Measurements from ENCODE around the gene NKIRAS1.
"Not testable (repeated sequence)": the region's sequence is repeated elsewhere in the genome, so short reads cannot be mapped to it uniquely, and the experiment has no call there.

NKIRAS1 gene

DNA sequence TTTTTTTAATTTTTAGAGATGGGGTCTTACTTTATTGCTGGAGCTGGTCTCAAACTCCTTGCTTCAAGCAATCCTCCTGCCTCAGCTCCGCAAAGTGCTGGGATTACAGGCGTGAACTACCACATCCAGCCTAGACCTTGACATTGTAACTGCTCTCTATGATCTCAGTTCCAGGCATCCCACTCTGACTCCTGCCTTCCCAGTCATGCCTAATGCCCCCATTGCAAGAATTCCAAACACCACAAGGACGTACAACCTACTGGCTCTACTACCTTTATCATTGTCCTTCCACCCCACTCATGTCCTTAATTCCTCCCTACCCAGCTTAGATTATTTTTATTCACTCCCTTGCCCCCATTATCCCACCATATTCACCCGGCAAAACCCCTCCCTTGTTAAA, 21.6 kb downstream of the NKIRAS1 start:
- DNase-seq: no peak

DNA sequence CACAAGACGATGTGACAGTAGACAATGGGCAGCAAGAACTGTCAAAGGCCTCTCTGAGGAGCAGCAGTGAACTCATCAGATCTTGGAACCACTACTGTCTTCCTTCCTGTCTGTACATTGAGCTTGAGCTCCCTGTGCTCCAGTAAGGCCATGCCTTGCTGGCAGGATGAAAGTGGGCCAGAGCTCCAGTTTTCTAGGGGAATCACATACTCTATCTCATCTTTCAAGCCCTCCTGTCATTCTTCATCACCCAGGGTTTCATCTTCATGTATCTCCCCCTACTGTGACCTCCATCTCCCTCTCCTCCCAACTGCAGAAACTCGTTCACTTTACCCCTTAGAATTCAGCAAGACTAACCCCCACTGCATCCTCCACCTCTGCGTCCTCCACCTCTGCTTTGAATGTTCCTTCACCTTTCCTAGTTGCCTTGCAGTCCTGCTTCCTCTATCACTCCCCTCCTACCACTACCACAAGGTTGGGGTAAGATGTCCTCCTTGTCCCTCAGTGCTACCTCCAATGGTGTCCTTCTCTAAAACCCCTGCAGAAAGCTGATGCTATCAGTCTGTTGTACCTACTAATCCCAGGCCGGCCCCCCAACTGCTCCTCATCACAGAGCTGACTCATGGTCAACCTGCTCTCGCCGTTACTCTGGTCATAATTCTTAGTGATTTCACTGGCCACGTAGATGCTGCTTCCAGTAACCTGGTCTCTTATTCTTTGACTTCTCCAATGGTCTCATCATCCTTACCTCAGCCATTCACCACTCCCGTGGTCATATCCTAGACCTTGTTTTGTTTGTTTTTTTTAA, 22.3 kb downstream of the NKIRAS1 start:
- no peak for DNase-seq

- DNase-seq: no peak
Measured at GRCh38 chr3:23889950-23890349, 26.8 kb downstream of the NKIRAS1 start.

- DNase-seq: no peak
Measured at GRCh38 chr3:23889386-23889785, 27.4 kb downstream of the NKIRAS1 start.

GRCh38 chr3:23888617-23889228, 28.1 kb downstream of the NKIRAS1 start:
- no peak for DNase-seq

DNA sequence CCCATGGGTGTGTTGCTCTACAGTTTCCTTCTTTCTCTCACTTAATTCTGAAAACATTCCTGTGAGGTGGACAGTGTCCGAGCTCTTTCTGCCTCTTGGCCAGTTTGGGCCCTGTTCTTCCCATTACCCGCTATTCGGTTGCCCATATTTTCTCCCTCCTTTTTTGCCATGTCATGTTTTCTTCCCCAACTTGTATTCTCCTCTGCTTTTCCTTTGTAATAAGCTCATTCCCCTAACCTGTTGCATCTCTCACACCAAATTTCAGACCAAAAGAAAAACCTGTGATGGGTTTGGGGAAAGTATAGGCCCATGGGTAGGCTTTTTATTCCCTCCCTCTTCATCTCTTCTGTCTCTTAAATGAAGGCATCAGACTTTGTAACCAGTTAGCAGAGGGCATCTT, 30.5 kb downstream of the NKIRAS1 start:
- DNase-seq: no peak

GRCh38 chr3:23885210-23885609, 31.6 kb downstream of the NKIRAS1 start:
- DNase-seq: no peak

- DNase-seq: no peak
Measured at GRCh38 chr3:23884481-23884880, 32.3 kb downstream of the NKIRAS1 start.

- no peak for DNase-seq
Measured at GRCh38 chr3:23882487-23882918, 34.3 kb downstream of the NKIRAS1 start.

- DNase-seq: not testable (repeated sequence)
Measured at GRCh38 chr3:23881993-23882392, 34.8 kb downstream of the NKIRAS1 start.

DNA sequence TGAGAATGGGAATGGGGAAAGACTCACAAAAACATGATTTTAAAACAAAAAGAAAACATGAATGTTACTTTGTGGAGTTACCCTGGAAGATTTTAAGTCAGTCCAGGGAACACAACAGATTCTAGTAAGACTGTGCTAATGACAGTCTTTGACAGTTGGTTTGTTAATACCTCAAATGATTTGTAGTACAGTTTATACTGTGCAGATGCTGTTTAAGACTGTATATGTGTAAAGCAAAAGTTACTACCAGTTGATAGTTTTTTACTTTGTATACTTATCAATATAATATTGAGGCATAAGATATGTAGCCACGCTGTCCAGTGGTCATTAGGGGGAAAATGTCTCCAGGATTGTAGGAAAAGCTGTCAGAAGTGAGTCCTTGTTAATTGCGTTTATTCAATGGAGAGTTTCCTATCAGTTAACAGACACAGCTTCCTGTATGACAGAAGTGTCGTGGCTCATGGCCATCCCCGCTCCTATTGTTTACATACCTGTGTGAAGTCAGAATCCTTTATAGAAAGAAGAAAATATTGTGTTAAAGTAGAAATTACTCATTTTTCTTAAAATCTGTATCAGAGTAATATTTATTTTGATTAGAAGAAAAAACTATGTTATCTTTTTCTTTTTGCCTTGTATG, 36.0 kb downstream of the NKIRAS1 start:
- DNase-seq: no peak

DNA sequence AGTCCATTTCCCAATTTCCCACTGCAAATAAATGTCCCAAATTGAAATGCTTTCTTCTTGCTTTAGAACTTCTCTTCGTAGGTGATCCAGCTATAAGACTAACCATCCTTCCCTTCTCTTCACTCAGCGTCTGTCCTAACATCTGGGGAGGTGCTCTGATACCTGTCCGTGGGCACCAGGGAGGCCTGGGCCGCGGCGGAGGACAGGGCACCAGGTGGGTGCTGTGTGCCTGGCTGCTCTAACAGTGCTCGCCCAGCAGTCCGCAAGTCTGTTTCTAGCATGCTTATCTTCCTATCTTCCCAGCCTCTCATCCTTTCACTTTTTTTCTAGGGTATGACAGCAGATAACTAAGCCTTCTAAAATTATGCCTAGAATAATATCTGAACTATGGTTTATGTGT, 37.3 kb downstream of the NKIRAS1 start:
- DNase-seq: no peak

DNA sequence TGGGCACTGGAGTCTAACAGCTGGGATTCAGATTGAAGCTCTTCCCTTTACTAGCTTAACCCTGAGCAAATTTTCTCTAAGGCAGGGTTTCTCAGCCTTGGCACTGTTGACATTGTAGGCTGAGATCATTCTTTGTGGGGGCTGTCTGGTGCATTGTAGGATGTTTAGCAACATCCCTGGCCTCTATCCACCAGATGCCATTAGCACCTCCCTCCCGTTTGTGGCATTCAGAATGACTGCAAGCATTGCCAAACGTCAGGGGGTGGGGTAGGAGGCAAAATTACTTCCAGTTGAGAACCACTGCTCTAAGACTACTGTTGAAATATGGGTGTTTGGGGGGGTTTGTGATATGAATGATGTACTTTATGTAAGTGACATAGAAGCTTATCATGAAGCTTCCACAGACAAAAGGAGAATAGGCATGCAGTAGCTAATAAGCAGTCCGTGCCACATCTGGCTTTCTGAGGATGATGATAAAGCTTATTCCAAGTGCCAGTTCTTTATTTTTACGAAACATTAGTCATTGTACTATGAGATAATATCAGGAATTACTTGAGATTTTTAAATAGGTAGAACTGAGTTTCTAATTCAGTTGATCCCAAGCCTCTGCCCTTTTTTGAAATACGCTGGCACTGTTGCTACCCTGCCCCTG, 39.3 kb downstream of the NKIRAS1 start:
- DNase-seq: no peak

DNA sequence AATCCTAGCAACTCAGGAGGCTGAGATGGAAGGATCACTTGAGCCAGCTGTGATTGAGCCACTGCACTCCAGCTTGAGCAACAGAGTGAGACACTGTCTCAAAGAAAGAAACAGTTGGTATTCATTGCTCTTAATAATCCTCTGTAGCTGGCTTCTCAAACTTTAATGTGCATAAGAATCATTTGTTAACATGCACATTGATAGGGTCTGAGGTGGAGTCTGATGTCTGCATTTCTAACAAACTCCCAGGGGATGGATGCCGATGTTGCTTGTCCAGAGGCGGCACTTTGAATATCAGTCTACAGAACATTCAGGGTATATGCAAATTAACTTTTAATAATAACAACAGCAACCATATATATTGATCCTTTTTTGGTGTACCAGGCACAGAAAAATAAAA, 39.9 kb downstream of the NKIRAS1 start:
- no peak for DNase-seq

DNA sequence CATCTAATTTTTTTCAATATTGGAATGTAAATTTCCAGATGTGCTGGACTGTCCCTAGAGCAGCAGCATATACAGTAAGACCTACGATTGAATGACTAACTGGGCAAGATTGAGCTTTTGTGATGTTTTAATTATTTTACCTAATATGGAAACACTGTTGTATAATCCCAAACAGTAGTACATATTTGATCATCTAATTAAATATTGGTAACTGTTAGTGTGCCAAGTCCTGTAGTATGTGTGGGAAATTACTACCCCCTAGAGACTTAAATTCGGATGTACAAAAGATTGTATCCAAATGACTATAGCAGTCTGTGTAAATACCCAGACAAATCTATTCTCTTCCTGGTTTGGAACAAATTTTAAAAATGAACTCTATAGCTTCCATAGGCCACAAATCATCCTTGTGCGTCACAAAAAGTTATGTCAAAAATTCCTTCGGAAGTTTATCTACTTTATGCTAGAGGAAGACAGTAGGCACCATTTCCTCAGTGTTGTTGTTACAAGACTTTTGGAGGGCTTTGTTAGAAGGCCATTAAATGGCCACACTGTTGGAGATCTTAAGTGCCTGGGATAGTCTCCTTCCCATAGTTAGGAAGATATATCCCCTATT, 41.6 kb downstream of the NKIRAS1 start:
- no peak for DNase-seq

GRCh38 chr3:23874359-23875112, 42.3 kb downstream of the NKIRAS1 start:
- DNase-seq: no peak

DNA sequence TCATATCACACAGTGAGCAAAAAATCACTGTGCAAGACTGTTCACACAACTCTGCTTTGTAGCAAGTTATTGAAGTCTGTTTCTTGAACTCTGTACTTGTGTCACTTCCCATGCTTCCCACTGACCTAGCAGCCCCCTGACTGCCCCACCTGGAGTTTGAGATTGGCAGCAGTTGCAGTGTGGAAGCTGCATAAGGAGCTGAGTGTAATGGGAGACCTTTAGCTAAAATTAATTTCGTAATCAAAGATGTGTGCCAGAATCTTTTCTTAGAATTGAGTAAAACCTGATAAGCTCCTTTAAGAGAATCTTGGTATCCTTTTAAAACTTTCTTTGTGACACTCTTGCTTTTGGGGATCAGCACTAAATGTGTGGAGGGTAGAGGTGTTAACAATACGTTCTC, 42.8 kb downstream of the NKIRAS1 start:
- DNase-seq: no peak

DNA sequence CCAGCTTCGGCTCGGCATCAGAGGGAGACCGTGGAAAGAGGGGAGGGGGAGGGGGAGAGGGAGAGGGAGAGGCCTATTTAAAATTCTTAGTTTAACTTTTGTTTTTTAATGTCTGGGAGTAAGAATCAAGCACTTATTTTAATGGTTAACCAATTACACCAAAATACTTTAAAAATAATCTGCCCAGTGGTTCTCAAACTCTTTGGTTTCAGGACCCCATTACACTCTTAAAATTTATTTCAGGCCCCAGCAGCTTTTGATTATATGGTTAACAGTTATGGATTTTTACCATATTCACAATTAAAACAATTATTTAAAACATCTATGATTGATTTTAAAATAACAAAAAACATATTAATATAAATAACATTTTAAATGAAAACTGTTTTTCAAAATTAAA, 44.5 kb downstream of the NKIRAS1 start:
- no peak for DNase-seq

DNA sequence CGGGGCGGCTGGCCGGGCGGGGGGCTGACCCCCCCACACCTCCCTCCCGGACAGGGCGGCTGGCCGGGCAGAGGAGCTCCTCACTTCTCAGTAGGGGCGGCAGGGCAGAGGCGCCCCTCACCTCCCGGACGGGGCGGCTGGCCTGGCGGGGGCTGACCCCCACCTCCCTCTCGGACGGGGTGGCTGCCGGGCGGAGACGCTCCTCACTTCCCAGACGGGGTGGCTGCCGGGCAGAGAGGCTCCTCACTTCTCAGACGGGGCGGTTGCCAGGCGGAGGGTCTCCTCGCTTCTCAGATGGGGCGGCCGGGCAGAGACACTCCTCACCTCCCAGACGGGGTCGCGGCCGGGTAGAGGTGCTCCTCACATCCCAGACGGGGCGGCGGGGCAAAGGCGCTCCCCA, 45.4 kb downstream of the NKIRAS1 start:
- not testable (repeated sequence) for DNase-seq

- not testable (repeated sequence) for DNase-seq
Measured at GRCh38 chr3:23870663-23871043, 46.1 kb downstream of the NKIRAS1 start.

DNA sequence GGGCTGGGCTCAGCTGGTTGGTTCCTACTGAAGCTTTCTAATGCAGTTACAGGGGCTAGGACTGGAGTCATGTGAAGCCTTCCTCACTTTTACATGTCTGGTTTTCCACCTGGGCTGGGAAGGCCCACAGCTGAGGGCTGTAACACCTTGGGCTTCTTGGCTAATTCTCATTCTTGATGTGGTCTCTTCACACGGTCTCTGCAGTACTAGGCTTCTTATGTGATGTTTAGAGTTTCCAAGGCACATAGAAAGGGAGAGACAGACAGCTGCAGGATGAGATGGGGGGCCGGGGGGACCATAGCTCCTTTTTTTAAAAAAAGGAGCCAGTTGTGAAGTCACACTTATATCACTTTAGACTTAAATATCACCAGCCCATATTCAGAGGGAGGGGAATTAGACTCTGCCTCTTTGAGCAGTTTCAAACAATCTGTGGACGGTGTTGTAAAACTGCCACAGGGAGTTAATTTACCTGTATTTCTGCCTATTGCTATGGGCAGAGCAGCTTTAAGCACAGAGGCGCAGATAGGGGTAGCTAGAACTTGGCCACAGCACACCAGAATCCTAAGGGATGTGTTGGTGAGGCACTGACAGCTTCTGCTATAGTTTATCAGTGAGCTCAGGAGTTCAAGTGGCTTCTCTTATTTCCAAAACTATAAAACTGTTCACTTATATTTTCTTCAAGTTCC, 46.7 kb downstream of the NKIRAS1 start:
- DNase-seq: no peak

DNA sequence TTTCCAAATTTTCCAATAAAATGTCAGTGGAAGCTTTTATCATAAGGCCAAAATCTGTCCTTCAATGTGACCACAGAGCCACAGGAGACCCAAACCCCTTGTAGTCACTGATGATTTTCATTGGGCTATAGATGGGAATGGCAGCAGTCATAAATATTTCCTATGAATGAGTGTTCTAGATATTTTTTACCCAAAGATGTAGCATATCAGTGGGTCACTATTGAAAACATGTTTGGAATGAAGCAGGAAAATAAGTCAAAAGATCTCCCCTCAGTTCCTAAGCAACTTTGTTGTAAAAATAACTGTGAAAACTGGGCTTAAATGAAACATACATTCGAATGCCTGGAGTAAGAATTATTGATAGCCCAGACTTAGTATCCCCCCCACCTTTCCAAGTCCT, 49.0 kb downstream of the NKIRAS1 start:
- no peak for DNase-seq
